Naive thymus-derived CD8-positive, alpha-beta T cell (primary cell): ENCODE data around the gene P2RX6. TPM values are rescaled to one million over a fixed set of nuclear protein-coding genes. Genes with fewer than 3 reads are reported as not detected.

Experiments
- ATAC-seq, 2 donors: fragments of 150-1000 bp; cut with Tn5 transposase in 1 of 2; sonication (Bioruptor Pico), chemical (Tn5 transposase) in 1 of 2; 1 replicate in 1 of 2; 2 replicates in 1 of 2; pipeline ENCODE4 v1.10.0; 2021; ENCODE audit warnings: mild to moderate bottlenecking in 2 of 2, moderate library complexity in 2 of 2
- POLR2A ChIA-PET: fragments of 350-600 bp; sonication (Branson Sonifier 250); formaldehyde crosslinking; loops from one replicate; lab custom pipeline; 2021; ENCODE audit warnings: antibody characterized with exemption; lab: Charles Lee
- DNase-seq, 10 donors: peaks; one replicate each; pipeline versions ENCODE4 v3.0.0 to v3.0.0-alpha.2; 2020 to 2022
- H3K27ac Mint-ChIP-seq, 10 donors: one replicate each; pipeline ENCODE4 v1.8.0; 2020 to 2022; ENCODE audit warnings: mild to moderate bottlenecking in 10 of 10, mixed read lengths in 10 of 10, moderate library complexity in 4 of 10, inconsistent platforms in 1 of 10
- H3K27me3 Mint-ChIP-seq, 5 donors: one replicate each; pipeline ENCODE4 v1.8.0; 2021 to 2022; ENCODE audit warnings: mixed read lengths in 5 of 5
- H3K36me3 Mint-ChIP-seq, 3 donors: one replicate each; pipeline ENCODE4 v1.8.0; 2020 to 2022; ENCODE audit warnings: mixed read lengths in 3 of 3, mild to moderate bottlenecking in 2 of 3, inconsistent platforms in 1 of 3
- H3K4me1 Mint-ChIP-seq, 4 donors: one replicate each; pipeline ENCODE4 v1.8.0; 2021 to 2022; ENCODE audit warnings: mixed read lengths in 4 of 4
- H3K4me3 Mint-ChIP-seq, 10 donors: one replicate each; pipeline ENCODE4 v1.8.0; 2020 to 2022; ENCODE audit warnings: mild to moderate bottlenecking in 10 of 10, mixed read lengths in 10 of 10, moderate library complexity in 6 of 10, inconsistent platforms in 1 of 10
- H3K9me3 Mint-ChIP-seq, 9 donors: one replicate each; pipeline ENCODE4 v1.8.0; 2020 to 2022; ENCODE audit warnings: mixed read lengths in 9 of 9, mild to moderate bottlenecking in 3 of 9, inconsistent platforms in 1 of 9, moderate library complexity in 1 of 9
- polyA plus RNA-seq, 3 donors: library from polyadenylated mRNA; unstranded; fragments of 300-500 nt; fragmentation: Illumina TruSeq; gene quantifications; one replicate each; pipeline ENCODE4 v1.2.3, GENCODE V29; 2021
- total RNA-seq, 8 experiments: library from RNA in 2 of 8; stranded (reverse) in 2 of 8; gene quantifications; one replicate each; pipeline ENCODE4 v1.2.3 and lab custom pipeline; 2021 to 2026

The P2RX6 gene
- total and polyA plus RNA-seq, 5 experiments from 2014 or later: 0.25 to 4.5 (median 1.1) TPM

GRCh38 chr22:20991252-20992055 is 23.5 kb upstream of the P2RX6 start:
- Mint-ChIP-seq H3K9me3 (no peaks in the 10 kb centered on the region), H3K27ac (peak overlapping the region in 1 of 10 donors; percentile 67), H3K36me3 (peaks cover 0 to 29% (median 2%) of the 10 kb centered on the region in 3 donors), H3K4me1 (peaks cover 0 to 15% (median 4%) of the 10 kb centered on the region in 4 donors), H3K4me3 (no peak overlapping the region), H3K27me3 (no peaks in the 10 kb centered on the region)
- POLR2A ChIA-PET: interaction anchor here (2.0 to 3.3 kb wide), 2 partner anchors 8 to 10 kb away, joined by 12 to 16 read pairs; partner anchors contain the start of gene LZTR1
- ATAC-seq (no peak), DNase-seq (peak in 1 of 10 donors; percentile 42)

GRCh38 chr22:20992056-20992442 is 22.9 kb upstream of the P2RX6 start:
- H3K27ac Mint-ChIP-seq: peak overlapping the region in 1 of 10 donors; percentile 67
- no peak overlapping the region for H3K4me3 Mint-ChIP-seq
- no peaks in the 10 kb centered on the region for H3K9me3 Mint-ChIP-seq
- H3K4me1 Mint-ChIP-seq: peaks cover 0 to 15% (median 4%) of the 10 kb centered on the region in 4 donors
- H3K36me3 Mint-ChIP-seq: peaks cover 0 to 23% (median 2%) of the 10 kb centered on the region in 3 donors
- POLR2A ChIA-PET: interaction anchor here (2.0 to 3.3 kb wide), 2 partner anchors 8 to 10 kb away, joined by 12 to 16 read pairs; partner anchors contain the start of gene LZTR1
- DNase-seq (no peak), ATAC-seq (no peak)
- no peaks in the 10 kb centered on the region for H3K27me3 Mint-ChIP-seq

GRCh38 chr22:20992456-20993303 is 22.3 kb upstream of the P2RX6 start:
- Mint-ChIP-seq H3K36me3 (peaks cover 0 to 17% (median 2%) of the 10 kb centered on the region in 3 donors), H3K27me3 (no peaks in the 10 kb centered on the region), H3K27ac (peak overlapping the region in 1 of 10 donors; percentile 67), H3K4me3 (no peak overlapping the region), H3K9me3 (no peaks in the 10 kb centered on the region), H3K4me1 (peaks cover 0 to 15% (median 4%) of the 10 kb centered on the region in 4 donors)
- POLR2A ChIA-PET: no interaction called here
- DNase-seq (peak in 1 of 10 donors; percentile 54), ATAC-seq (no peak)

- ATAC-seq (no peak), DNase-seq (peak in 1 of 10 donors; percentile 57)
- Mint-ChIP-seq H3K27me3 (no peaks in the 10 kb centered on the region), H3K36me3 (peaks cover 0 to 20% (median 2%) of the 10 kb centered on the region in 3 donors), H3K27ac (peak overlapping the region in 1 of 10 donors; percentile 19), H3K4me1 (peaks cover 7 to 17% (median 7%) of the 10 kb centered on the region in 4 donors), H3K4me3 (no peak overlapping the region), H3K9me3 (no peaks in the 10 kb centered on the region)
- POLR2A ChIA-PET: interaction anchor here (1.6 kb wide), 1 partner anchor 9 kb away, joined by 5 read pairs; the partner anchor contains the start of gene THAP7
Measured at GRCh38 chr22:20993304-20994127, 21.4 kb upstream of the P2RX6 start.

GRCh38 chr22:20994128-20994901 is 20.6 kb upstream of the P2RX6 start:
- POLR2A ChIA-PET: interaction anchor here (1.6 kb wide), 1 partner anchor 8 kb away, joined by 5 read pairs; the partner anchor contains the start of gene THAP7
- H3K27ac Mint-ChIP-seq: peak overlapping the region in 1 of 10 donors; percentile 40
- H3K27me3 Mint-ChIP-seq: no peaks in the 10 kb centered on the region
- H3K4me1 Mint-ChIP-seq: peaks cover 7 to 20% (median 11%) of the 10 kb centered on the region in 4 donors
- DNase-seq (peak in 1 of 10 donors; percentile 43), ATAC-seq (no peak)
- peaks cover 0 to 24% (median 2%) of the 10 kb centered on the region in 3 donors for H3K36me3 Mint-ChIP-seq
- H3K9me3 Mint-ChIP-seq: no peaks in the 10 kb centered on the region
- no peak overlapping the region for H3K4me3 Mint-ChIP-seq

- peaks cover 7 to 18% (median 11%) of the 10 kb centered on the region in 4 donors for H3K4me1 Mint-ChIP-seq
- peaks cover 0 to 24% (median 2%) of the 10 kb centered on the region in 3 donors for H3K36me3 Mint-ChIP-seq
- peak overlapping the region in 2 of 10 donors; percentile 34 to 40 for H3K27ac Mint-ChIP-seq
- no peak overlapping the region for H3K4me3 Mint-ChIP-seq
- ATAC-seq: no peak
- no peaks in the 10 kb centered on the region for H3K9me3 Mint-ChIP-seq
- H3K27me3 Mint-ChIP-seq: no peaks in the 10 kb centered on the region
- POLR2A ChIA-PET: interaction anchor here (1.6 kb wide), 1 partner anchor 7 kb away, joined by 5 read pairs; the partner anchor contains the start of gene THAP7
- no peak for DNase-seq
Measured at GRCh38 chr22:20994902-20995241, 20.1 kb upstream of the P2RX6 start.

- no peak for ATAC-seq
- POLR2A ChIA-PET: no interaction called here
Measured at GRCh38 chr22:20995329-20996030, 19.5 kb upstream of the P2RX6 start.

GRCh38 chr22:20996031-20996410 is 18.9 kb upstream of the P2RX6 start:
- DNase-seq (no peak), ATAC-seq (no peak)
- Mint-ChIP-seq H3K4me1 (peaks cover 8 to 24% (median 20%) of the 10 kb centered on the region in 4 donors), H3K27me3 (no peaks in the 10 kb centered on the region), H3K27ac (peak overlapping the region in 4 of 10 donors; percentile 29 to 77 (median 52)), H3K4me3 (no peak overlapping the region), H3K9me3 (no peaks in the 10 kb centered on the region), H3K36me3 (peaks cover 0 to 23% (median 0%) of the 10 kb centered on the region in 3 donors)
- POLR2A ChIA-PET: interaction anchor here (0.6 to 1.0 kb wide), 4 partner anchors 10 to 656 kb away, joined by 3 to 4 read pairs (median 3); partner anchors contain the start of gene LZTR1

More at GRCh38 chr22:20995329-20996030, 19.5 kb upstream of the P2RX6 start:
- Mint-ChIP-seq H3K4me3 (no peak overlapping the region), H3K4me1 (peaks cover 8 to 20% (median 15%) of the 10 kb centered on the region in 4 donors), H3K9me3 (no peaks in the 10 kb centered on the region), H3K27ac (peak overlapping the region in 2 of 10 donors; percentile 29 to 34), H3K27me3 (no peaks in the 10 kb centered on the region), H3K36me3 (peaks cover 0 to 26% (median 0%) of the 10 kb centered on the region in 3 donors)
- peak in 1 of 10 donors; percentile 59 for DNase-seq

GRCh38 chr22:20996598-20997535 is 18.1 kb upstream of the P2RX6 start:
- POLR2A ChIA-PET: interaction anchor here (0.6 to 1.4 kb wide), 5 partner anchors 11 to 655 kb away, joined by 3 to 5 read pairs (median 3); partner anchors contain the start of gene LZTR1
- Mint-ChIP-seq H3K27me3 (no peaks in the 10 kb centered on the region), H3K27ac (peak overlapping the region in 7 of 10 donors; percentile 4 to 91 (median 48)), H3K4me1 (peaks cover 9 to 32% (median 26%) of the 10 kb centered on the region in 4 donors), H3K4me3 (peak overlapping the region in 1 of 10 donors; percentile 6), H3K9me3 (no peaks in the 10 kb centered on the region), H3K36me3 (peaks cover 0 to 22% (median 0%) of the 10 kb centered on the region in 3 donors)
- DNase-seq (no peak), ATAC-seq (no peak)
